HUES6 (cell line): ENCODE data around the gene CEMIP.

Experiments used
- H3K27ac ChIP-seq: 2 replicates; pipeline ENCODE4 v1.7.0; 2013; ENCODE audit warnings: low read depth, mild to moderate bottlenecking, low read length, inconsistent platforms
- H3K27me3 ChIP-seq: 2 replicates; pipeline ENCODE4 v1.6.1; 2013; ENCODE audit warnings: low read length; ENCODE audit not compliant: control insufficient read depth, insufficient read depth
- H3K36me3 ChIP-seq: 2 replicates; pipeline ENCODE4 v1.6.1; 2013; ENCODE audit warnings: low read length; ENCODE audit not compliant: control insufficient read depth, insufficient read depth
- H3K4me1 ChIP-seq: 2 replicates; pipeline ENCODE4 v1.6.1; 2013; ENCODE audit warnings: low read length; ENCODE audit not compliant: control insufficient read depth, insufficient read depth
- H3K4me3 ChIP-seq: 2 replicates; pipeline ENCODE4 v1.5.1; 2013; ENCODE audit warnings: low read depth, low read length
- H3K9ac ChIP-seq: one replicate; pipeline ENCODE4 v1.6.1; 2013; ENCODE audit warnings: mild to moderate bottlenecking, low read length
- H3K9me3 ChIP-seq: 2 replicates; pipeline ENCODE4 v1.6.1; 2013; ENCODE audit warnings: low read depth, low read length; ENCODE audit not compliant: control insufficient read depth, insufficient read depth

The CEMIP gene

GRCh38 chr15:80804970-80805495 is 25.9 kb downstream of the CEMIP start:
- Histone ChIP-seq H3K4me3 (no peak overlapping the region), H3K36me3 (no peaks in the 10 kb centered on the region), H3K9me3 (no peaks in the 10 kb centered on the region), H3K4me1 (peaks cover 8% of the 10 kb centered on the region), H3K9ac (no peak overlapping the region), H3K27ac (no peak overlapping the region), H3K27me3 (peaks cover 5% of the 10 kb centered on the region; the same call in 1 of the 2 replicates)

- H3K4me3 ChIP-seq = no peak overlapping the region
- H3K36me3 ChIP-seq = no peaks in the 10 kb centered on the region
- peaks cover 8% of the 10 kb centered on the region; the same call in 1 of the 2 replicates for H3K4me1 ChIP-seq
- H3K27me3 ChIP-seq = peaks cover 3% of the 10 kb centered on the region; the same call in 1 of the 2 replicates
- H3K9me3 ChIP-seq = no peaks in the 10 kb centered on the region
- no peak overlapping the region for H3K9ac ChIP-seq
- no peak overlapping the region for H3K27ac ChIP-seq
These were observed 32.7 kb downstream of the CEMIP start for GRCh38 chr15:80811781-80812315.

- Histone ChIP-seq H3K27ac (no peak overlapping the region), H3K4me1 (peaks cover 8% of the 10 kb centered on the region; the same call in 1 of the 2 replicates), H3K9ac (no peak overlapping the region), H3K9me3 (no peaks in the 10 kb centered on the region), H3K27me3 (peaks cover 3% of the 10 kb centered on the region; the same call in 1 of the 2 replicates), H3K36me3 (no peaks in the 10 kb centered on the region), H3K4me3 (no peak overlapping the region)
These were observed 35.9 kb downstream of the CEMIP start for GRCh38 chr15:80815106-80815505.

GRCh38 chr15:80816049-80816653 is 37.0 kb downstream of the CEMIP start:
- Histone ChIP-seq H3K4me1 (peaks cover 8% of the 10 kb centered on the region; the same call in 1 of the 2 replicates), H3K27ac (no peak overlapping the region), H3K4me3 (no peak overlapping the region), H3K9ac (no peak overlapping the region), H3K27me3 (peaks cover 3% of the 10 kb centered on the region; the same call in 1 of the 2 replicates), H3K9me3 (no peaks in the 10 kb centered on the region), H3K36me3 (no peaks in the 10 kb centered on the region)

GRCh38 chr15:80816936-80817335 is 37.8 kb downstream of the CEMIP start:
- Histone ChIP-seq H3K36me3 (no peaks in the 10 kb centered on the region), H3K9me3 (no peaks in the 10 kb centered on the region), H3K4me1 (peaks cover 8% of the 10 kb centered on the region; the same call in 1 of the 2 replicates), H3K27ac (no peak overlapping the region), H3K4me3 (no peak overlapping the region), H3K27me3 (peaks cover 3% of the 10 kb centered on the region; the same call in 1 of the 2 replicates), H3K9ac (no peak overlapping the region)

- Histone ChIP-seq H3K27ac (no peak overlapping the region), H3K4me3 (no peak overlapping the region)
These were observed 38.7 kb downstream of the CEMIP start for GRCh38 chr15:80817901-80818300.

GRCh38 chr15:80819001-80819400 is 39.8 kb downstream of the CEMIP start:
- Histone ChIP-seq H3K9ac (no peak overlapping the region), H3K4me3 (no peak overlapping the region), H3K27ac (no peak overlapping the region), H3K27me3 (peaks cover 3% of the 10 kb centered on the region; the same call in 1 of the 2 replicates), H3K4me1 (peaks cover 25% of the 10 kb centered on the region), H3K9me3 (no peaks in the 10 kb centered on the region), H3K36me3 (no peaks in the 10 kb centered on the region)

More at GRCh38 chr15:80817901-80818300, 38.7 kb downstream of the CEMIP start:
- no peak overlapping the region for H3K9ac ChIP-seq
- peaks cover 14% of the 10 kb centered on the region; the same call in 1 of the 2 replicates for H3K4me1 ChIP-seq
- peaks cover 3% of the 10 kb centered on the region; the same call in 1 of the 2 replicates for H3K27me3 ChIP-seq
- no peaks in the 10 kb centered on the region for H3K36me3 ChIP-seq
- no peaks in the 10 kb centered on the region for H3K9me3 ChIP-seq

GRCh38 chr15:80820092-80820491 is 40.9 kb downstream of the CEMIP start:
- Histone ChIP-seq H3K9ac (no peak overlapping the region), H3K4me3 (no peak overlapping the region), H3K36me3 (no peaks in the 10 kb centered on the region), H3K27me3 (peaks cover 3% of the 10 kb centered on the region; the same call in 1 of the 2 replicates), H3K4me1 (peaks cover 32% of the 10 kb centered on the region), H3K9me3 (no peaks in the 10 kb centered on the region), H3K27ac (no peak overlapping the region)

GRCh38 chr15:80822256-80822655 is 43.1 kb downstream of the CEMIP start:
- H3K27ac ChIP-seq = no peak overlapping the region
- H3K4me1 ChIP-seq = peaks cover 30% of the 10 kb centered on the region

GRCh38 chr15:80822676-80823075 is 43.5 kb downstream of the CEMIP start:
- no peaks in the 10 kb centered on the region for H3K27me3 ChIP-seq
- no peaks in the 10 kb centered on the region for H3K9me3 ChIP-seq
- H3K4me1 ChIP-seq = peaks cover 30% of the 10 kb centered on the region
- no peak overlapping the region for H3K27ac ChIP-seq
- no peak overlapping the region for H3K4me3 ChIP-seq
- no peak overlapping the region for H3K9ac ChIP-seq
- H3K36me3 ChIP-seq = no peaks in the 10 kb centered on the region

More at GRCh38 chr15:80822256-80822655, 43.1 kb downstream of the CEMIP start:
- Histone ChIP-seq H3K27me3 (no peaks in the 10 kb centered on the region), H3K36me3 (no peaks in the 10 kb centered on the region), H3K9me3 (no peaks in the 10 kb centered on the region), H3K4me3 (no peak overlapping the region), H3K9ac (no peak overlapping the region)

GRCh38 chr15:80823120-80823519 is 44.0 kb downstream of the CEMIP start:
- Histone ChIP-seq H3K9me3 (no peaks in the 10 kb centered on the region), H3K4me3 (no peak overlapping the region), H3K36me3 (no peaks in the 10 kb centered on the region), H3K9ac (no peak overlapping the region), H3K27me3 (no peaks in the 10 kb centered on the region), H3K27ac (no peak overlapping the region), H3K4me1 (peaks cover 30% of the 10 kb centered on the region)
